Aorta (tissue), 4 donors: ENCODE data around the gene DNAH5. TPM values are rescaled to one million over a fixed set of nuclear protein-coding genes. Genes with fewer than 3 reads are reported as not detected.

Experiments
- polyA plus RNA-seq, 2 donors: library from polyadenylated mRNA; stranded (reverse); fragments of 200-250 nt; gene quantifications; one replicate each; pipeline ENCODE4 v1.2.3, GENCODE V29; 2013
- total RNA-seq, 2 donors: library from RNA; stranded (reverse); fragmentation: NEBNext Ultra II Directional; extraction: Animal tissue kit (Norgen Biotek cat#: 25700); gene quantifications; one replicate each; pipeline ENCODE4 v1.2.1, GENCODE V29; 2021
- donor health status: healthy with polysubstance abuse.
- donor health status: Bipolar disorder and iron deficiency.
- donor health status: DM: no; HTN: no; CAD: no.
- donor health status: DM: yes; HTN: yes; CAD: no.

The DNAH5 gene
- total and polyA plus RNA-seq, 4 donors = 0.03 to 0.57 (median 0.36) TPM; not detected in 1

Other genes starting within 250 kb of the DNAH5 start
- 100 to 1,000 TPM; 346 to 374 TPM for gene TRIO, start 198.7 kb upstream of the DNAH5 start, total RNA-seq
- 10 to 100 TPM; 22.0 to 36.7 TPM for gene TRIO, start 198.7 kb upstream of the DNAH5 start, polyA plus RNA-seq